Gastroesophageal sphincter (tissue), 3 donors: ENCODE results near the gene CCDC187.

Experiments used
- CTCF ChIP-seq, 4 experiments: fragments of 200-600 bp in 2 of 4; fragments of 450-650 bp in 2 of 4; sonication (generic) in 1 of 4; IDR thresholded peaks; one replicate each; pipeline ENCODE4 v1.5.1; 2017 to 2019; ENCODE audit warnings: antibody characterized with exemption in 4 of 4, mild to moderate bottlenecking in 2 of 4, moderate library complexity in 2 of 4
- POLR2A ChIP-seq, 2 donors: fragments of 450-650 bp; IDR thresholded peaks; one replicate each; pipeline ENCODE4 v1.6.1; 2017; ENCODE audit warnings: antibody characterized with exemption in 2 of 2, mild to moderate bottlenecking in 2 of 2, moderate library complexity in 1 of 2

- TF ChIP-seq CTCF (IDR thresholded peaks at IDR 0.05) (no peak), POLR2A (IDR thresholded peaks at IDR 0.05) (no peak)
Observed at GRCh38 chr9:136312009-136312375, 8.1 kb upstream of the CCDC187 start.
